ENCODE data around the gene ULBP1.

ULBP1 gene

DNA sequence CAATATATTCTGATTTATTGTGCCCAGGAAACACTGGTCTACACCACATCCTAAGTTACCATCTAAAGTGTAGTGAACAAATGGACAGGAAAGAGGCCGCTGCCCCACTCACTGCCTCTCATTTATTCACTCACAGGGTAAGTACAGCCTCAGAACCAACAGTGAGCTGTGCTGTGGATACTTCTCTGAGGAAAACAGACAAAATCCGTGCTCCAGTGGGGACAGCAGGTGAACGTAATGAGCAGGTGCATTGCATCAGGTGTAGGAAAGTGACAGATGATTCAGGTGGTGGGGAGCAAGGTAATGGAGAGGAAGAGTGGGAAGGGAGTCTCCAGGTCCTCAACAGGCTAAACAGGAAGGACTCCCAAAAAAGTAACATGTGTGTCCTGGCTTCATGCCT, 30.3 kb upstream of the ULBP1 start:
- TF ChIP-seq CTCF (IDR thresholded peaks at IDR 0.05; ENCODE audit: insufficient read depth, low read length, poor library complexity, severe bottlenecking), result no peak
- TF ChIP-seq EZH2phosphoT487 (conservative IDR thresholded peaks at IDR 0.05; ENCODE audit: low read length), result no peak
- Histone ChIP-seq H3K36me3 (ENCODE audit: low read length) (no peaks in the 10 kb centered on the region), H4K20me1 (ENCODE audit: low read depth, low read length) (no peaks in the 10 kb centered on the region), H3K4me3 (ENCODE audit: insufficient read depth, low read length, poor library complexity, severe bottlenecking) (no peak overlapping the region), H3K4me2 (ENCODE audit: low read depth, low read length, poor library complexity, severe bottlenecking) (no peak overlapping the region), H2AFZ (ENCODE audit: low read depth, low read length, severe bottlenecking) (no peak overlapping the region), H3K27me3 (ENCODE audit: low read length) (no peaks in the 10 kb centered on the region), H3F3A (ENCODE audit: insufficient read depth) (no peaks in the 10 kb centered on the region), H3K27ac (ENCODE audit: low read depth, low read length) (no peak overlapping the region), H3K9me2 (replicated peaks; ENCODE audit: insufficient read depth, low read length) (no peaks in the 10 kb centered on the region), H3K9me3 (ENCODE audit: insufficient read depth, low read length) (no peaks in the 10 kb centered on the region), H3K9ac (ENCODE audit: low read length) (no peak overlapping the region), H3K79me2 (ENCODE audit: insufficient read depth, low read length) (no peaks in the 10 kb centered on the region)

GRCh38 chr6:149934249-149935156, 29.2 kb upstream of the ULBP1 start:
- H3K36me3 ChIP-seq (ENCODE audit: low read length), result no peaks in the 10 kb centered on the region
- H2AFZ ChIP-seq (ENCODE audit: low read depth, low read length, severe bottlenecking), result no peak overlapping the region
- H3K27me3 ChIP-seq (ENCODE audit: low read length), result no peaks in the 10 kb centered on the region
- no peaks in the 10 kb centered on the region; the same call in 1 of the 2 replicates for H3F3A ChIP-seq (ENCODE audit: insufficient read depth)
- no peak overlapping the region for H3K4me2 ChIP-seq (ENCODE audit: low read depth, low read length, poor library complexity, severe bottlenecking)
- no peak overlapping the region for H3K4me3 ChIP-seq (ENCODE audit: insufficient read depth, low read length, poor library complexity, severe bottlenecking)
- H3K9ac ChIP-seq (ENCODE audit: low read length), result no peak overlapping the region
- no peaks in the 10 kb centered on the region for H3K9me2 ChIP-seq (replicated peaks; ENCODE audit: insufficient read depth, low read length)
- no peak for TF ChIP-seq EZH2phosphoT487 (conservative IDR thresholded peaks at IDR 0.05; ENCODE audit: low read length)
- TF ChIP-seq CTCF (IDR thresholded peaks at IDR 0.05; ENCODE audit: insufficient read depth, low read length, poor library complexity, severe bottlenecking), result peak; percentile 81
- H3K27ac ChIP-seq (ENCODE audit: low read depth, low read length), result no peak overlapping the region
- no peaks in the 10 kb centered on the region for H3K9me3 ChIP-seq (ENCODE audit: insufficient read depth, low read length)
- no peaks in the 10 kb centered on the region for H4K20me1 ChIP-seq (ENCODE audit: low read depth, low read length)
- H3K79me2 ChIP-seq (ENCODE audit: insufficient read depth, low read length), result no peaks in the 10 kb centered on the region

DNA sequence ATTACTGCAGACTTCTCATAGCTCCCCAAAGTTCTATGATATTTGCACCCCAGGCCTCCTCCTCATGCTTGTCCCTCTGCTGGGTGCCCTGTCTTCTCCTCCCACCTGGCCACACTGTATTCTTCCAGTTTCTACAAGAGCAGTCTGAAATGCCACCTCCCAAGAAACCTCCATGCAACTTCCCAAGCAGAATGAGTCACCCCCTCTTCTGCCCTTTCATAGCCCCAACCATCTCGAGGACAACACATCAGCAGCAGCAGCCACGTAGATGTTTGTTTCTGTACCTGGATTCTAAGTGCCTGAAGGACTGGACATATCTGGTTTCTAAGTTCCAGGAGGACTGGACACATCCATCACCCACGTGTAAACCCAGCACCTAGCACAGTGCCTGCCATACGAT, 28.5 kb upstream of the ULBP1 start:
- Histone ChIP-seq H3K4me2 (ENCODE audit: low read depth, low read length, poor library complexity, severe bottlenecking) (no peak overlapping the region), H4K20me1 (ENCODE audit: low read depth, low read length) (no peaks in the 10 kb centered on the region), H3K9ac (ENCODE audit: low read length) (no peak overlapping the region), H3K4me3 (ENCODE audit: insufficient read depth, low read length, poor library complexity, severe bottlenecking) (no peak overlapping the region), H3K27me3 (ENCODE audit: low read length) (no peaks in the 10 kb centered on the region), H3K36me3 (ENCODE audit: low read length) (no peaks in the 10 kb centered on the region), H3F3A (ENCODE audit: insufficient read depth) (no peaks in the 10 kb centered on the region; the same call in 1 of the 2 replicates), H3K79me2 (ENCODE audit: insufficient read depth, low read length) (no peaks in the 10 kb centered on the region), H2AFZ (ENCODE audit: low read depth, low read length, severe bottlenecking) (no peak overlapping the region), H3K9me2 (replicated peaks; ENCODE audit: insufficient read depth, low read length) (no peaks in the 10 kb centered on the region), H3K27ac (ENCODE audit: low read depth, low read length) (no peak overlapping the region), H3K9me3 (ENCODE audit: insufficient read depth, low read length) (no peaks in the 10 kb centered on the region)
- TF ChIP-seq CTCF (IDR thresholded peaks at IDR 0.05; ENCODE audit: insufficient read depth, low read length, poor library complexity, severe bottlenecking) (no peak), EZH2phosphoT487 (conservative IDR thresholded peaks at IDR 0.05; ENCODE audit: low read length) (no peak)
